Measurements from ENCODE around the gene SGTA. TPM values are rescaled to one million over a fixed set of nuclear protein-coding genes. Genes with fewer than 3 reads are reported as not detected.

The SGTA gene
- total RNA-seq, 1 donor from 2014 or later = 77.5 TPM

DNA sequence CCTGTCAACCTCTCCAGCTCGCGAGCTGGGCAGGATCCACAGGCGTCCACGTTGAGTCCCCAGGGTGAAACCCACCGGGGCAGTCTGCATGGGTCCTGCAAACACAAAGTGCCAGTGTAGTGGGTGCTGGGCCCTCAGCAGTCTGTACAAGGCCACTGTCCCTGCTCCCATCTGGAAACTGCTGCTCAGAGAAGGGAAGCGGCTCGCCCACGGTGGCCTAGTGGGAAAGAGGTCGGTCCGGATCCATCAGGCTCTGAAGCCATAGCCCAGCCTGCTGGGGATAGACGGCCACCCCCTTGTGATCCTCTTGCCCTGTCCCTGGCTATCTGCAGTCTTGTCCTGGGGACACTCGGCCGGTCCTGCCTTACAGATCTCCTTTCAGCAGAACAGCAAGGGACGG lies 59.3 kb downstream of the SGTA start:
- TF ChIP-seq, protein P1, sequence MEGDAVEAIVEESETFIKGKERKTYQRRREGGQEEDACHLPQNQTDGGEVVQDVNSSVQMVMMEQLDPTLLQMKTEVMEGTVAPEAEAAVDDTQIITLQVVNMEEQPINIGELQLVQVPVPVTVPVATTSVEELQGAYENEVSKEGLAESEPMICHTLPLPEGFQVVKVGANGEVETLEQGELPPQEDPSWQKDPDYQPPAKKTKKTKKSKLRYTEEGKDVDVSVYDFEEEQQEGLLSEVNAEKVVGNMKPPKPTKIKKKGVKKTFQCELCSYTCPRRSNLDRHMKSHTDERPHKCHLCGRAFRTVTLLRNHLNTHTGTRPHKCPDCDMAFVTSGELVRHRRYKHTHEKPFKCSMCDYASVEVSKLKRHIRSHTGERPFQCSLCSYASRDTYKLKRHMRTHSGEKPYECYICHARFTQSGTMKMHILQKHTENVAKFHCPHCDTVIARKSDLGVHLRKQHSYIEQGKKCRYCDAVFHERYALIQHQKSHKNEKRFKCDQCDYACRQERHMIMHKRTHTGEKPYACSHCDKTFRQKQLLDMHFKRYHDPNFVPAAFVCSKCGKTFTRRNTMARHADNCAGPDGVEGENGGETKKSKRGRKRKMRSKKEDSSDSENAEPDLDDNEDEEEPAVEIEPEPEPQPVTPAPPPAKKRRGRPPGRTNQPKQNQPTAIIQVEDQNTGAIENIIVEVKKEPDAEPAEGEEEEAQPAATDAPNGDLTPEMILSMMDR (IDR thresholded peaks at IDR 0.05; ENCODE audit: unreplicated experiment) = no peak
- Mint-ChIP-seq H3K27me3 (peaks cover 26% of the 10 kb centered on the region), H3K27ac (no peak overlapping the region), H3K4me3 (ENCODE audit: low read depth) (no peak overlapping the region), H3K4me1 (ENCODE audit: low read depth) (no peaks in the 10 kb centered on the region), H3K36me3 (ENCODE audit: insufficient read depth) (no peaks in the 10 kb centered on the region), H3K9me3 (ENCODE audit: low read depth) (no peaks in the 10 kb centered on the region)
- DNase-seq (ENCODE audit: low spot score, unreplicated experiment) = no peak

DNA sequence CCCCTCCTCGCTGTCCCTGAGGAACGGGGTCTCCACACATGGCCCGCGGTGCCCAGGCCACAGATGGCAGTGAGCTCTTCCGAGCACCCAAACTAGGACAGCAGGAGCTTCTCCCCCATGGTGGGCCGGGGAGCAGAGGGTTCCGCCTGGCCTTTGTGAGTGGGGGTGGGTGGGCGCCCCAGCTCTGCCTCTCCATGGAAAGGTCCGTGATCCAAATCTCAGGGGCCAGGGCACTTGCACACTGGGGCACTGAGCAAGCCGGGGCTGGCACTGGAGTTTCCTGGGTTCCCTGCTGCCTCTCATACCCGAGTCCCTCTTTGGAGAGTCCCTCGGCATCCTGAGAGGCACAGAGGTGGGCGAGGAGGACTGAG lies 59.7 kb downstream of the SGTA start:
- no peaks in the 10 kb centered on the region for H3K4me1 Mint-ChIP-seq (ENCODE audit: low read depth)
- no peak overlapping the region for H3K27ac Mint-ChIP-seq
- no peak for DNase-seq (ENCODE audit: low spot score, unreplicated experiment)
- no peaks in the 10 kb centered on the region for H3K9me3 Mint-ChIP-seq (ENCODE audit: low read depth)
- TF ChIP-seq, protein P1 (IDR thresholded peaks at IDR 0.05; ENCODE audit: unreplicated experiment) = no peak
- no peak overlapping the region for H3K4me3 Mint-ChIP-seq (ENCODE audit: low read depth)
- no peaks in the 10 kb centered on the region for H3K36me3 Mint-ChIP-seq (ENCODE audit: insufficient read depth)
- H3K27me3 Mint-ChIP-seq = peaks cover 22% of the 10 kb centered on the region

DNA sequence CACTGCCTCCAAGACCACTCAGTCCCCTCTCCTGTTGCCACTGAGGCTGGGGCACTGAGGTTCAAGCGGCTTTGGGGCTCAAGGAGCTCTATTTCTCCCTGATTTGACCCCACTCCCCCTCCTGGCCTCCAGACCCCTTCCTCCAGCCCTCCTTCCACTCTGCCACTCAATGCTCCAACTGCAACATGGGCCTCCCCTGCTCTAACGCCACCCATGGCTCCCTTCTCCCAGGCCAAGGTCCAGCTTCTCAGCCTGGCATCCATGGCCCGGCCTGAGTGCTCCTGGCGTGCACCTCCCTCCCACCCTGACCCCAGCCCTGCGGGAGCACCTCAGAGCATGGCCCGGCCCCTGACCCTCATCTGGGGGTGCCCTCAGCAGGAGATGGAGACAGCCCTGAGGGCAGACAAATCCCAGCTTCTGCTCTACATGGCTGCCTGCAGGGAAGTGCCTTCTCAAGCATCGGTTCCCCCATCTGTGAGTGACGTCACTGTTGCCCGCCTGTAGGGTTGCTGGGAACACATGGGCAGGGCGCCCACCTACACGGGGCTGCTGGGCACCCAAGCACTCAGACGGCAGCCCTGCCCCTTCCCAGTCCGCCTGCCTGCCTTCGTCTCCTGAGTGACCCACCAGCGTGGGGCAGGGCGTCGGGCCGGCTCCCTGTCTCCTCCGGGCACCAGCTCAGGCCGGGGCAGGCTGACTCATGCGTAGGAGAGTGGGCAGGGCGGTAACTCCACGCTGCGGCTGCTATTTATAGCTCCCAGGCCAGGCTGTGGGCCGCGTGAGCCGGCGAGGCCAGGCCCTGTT lies 60.3 kb downstream of the SGTA start:
- TF ChIP-seq, protein P1 (IDR thresholded peaks at IDR 0.05; ENCODE audit: unreplicated experiment) = no peak
- Mint-ChIP-seq H3K4me3 (ENCODE audit: low read depth) (peak overlapping the region; percentile 24), H3K27ac (no peak overlapping the region), H3K27me3 (peaks cover 19% of the 10 kb centered on the region), H3K4me1 (ENCODE audit: low read depth) (no peaks in the 10 kb centered on the region), H3K36me3 (ENCODE audit: insufficient read depth) (no peaks in the 10 kb centered on the region), H3K9me3 (ENCODE audit: low read depth) (no peaks in the 10 kb centered on the region)
- DNase-seq (ENCODE audit: low spot score, unreplicated experiment) = no peak

DNA sequence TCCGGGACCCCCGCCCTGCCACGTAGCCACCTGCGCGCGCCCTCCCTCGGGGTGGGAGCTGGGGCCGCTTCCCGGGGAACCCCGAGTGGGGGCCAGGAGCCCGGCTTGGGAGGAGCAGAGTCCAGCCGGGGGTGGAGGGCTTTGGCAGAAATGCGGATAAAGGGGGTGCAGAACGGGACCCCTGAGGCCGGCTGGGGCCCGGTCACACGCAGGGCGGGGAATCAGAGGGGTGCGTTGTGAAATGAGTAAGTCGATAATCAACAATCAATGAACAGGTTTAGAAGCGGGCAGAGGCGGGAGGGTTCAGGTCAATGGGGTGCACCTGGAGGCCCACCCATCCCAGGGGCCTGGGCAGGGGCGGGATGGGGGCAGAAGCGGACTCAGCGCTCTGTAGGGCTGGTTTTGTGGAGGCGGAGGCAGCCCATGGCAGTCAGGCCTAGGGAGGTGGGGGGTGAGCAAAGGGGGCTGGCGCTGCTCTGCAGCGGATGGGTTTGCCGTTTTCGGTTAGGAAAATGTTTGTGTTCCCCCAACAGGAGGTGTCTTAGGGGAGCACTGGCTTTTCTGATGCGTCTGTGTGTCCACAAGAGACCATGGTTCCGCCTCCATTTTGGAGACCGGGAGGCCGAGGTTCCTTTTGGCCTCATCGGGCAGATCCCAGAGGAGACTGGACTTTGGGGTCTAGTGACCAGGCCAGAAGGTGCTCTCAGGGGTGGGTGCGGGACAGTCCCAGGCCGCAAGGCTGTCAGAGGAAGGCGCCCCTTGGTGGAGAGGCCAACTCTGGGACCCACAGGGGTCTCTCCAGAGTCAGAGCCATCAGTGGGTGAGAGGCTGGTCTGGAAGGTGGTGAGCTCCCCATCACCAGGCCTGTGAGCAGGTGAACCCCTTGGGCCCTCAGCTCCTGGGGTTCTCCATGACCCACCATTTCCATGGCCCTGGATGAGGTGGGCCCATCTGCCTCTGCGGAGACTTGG lies 61.2 kb downstream of the SGTA start:
- TF ChIP-seq, protein P1 (IDR thresholded peaks at IDR 0.05; ENCODE audit: unreplicated experiment) = no peak
- H3K36me3 Mint-ChIP-seq (ENCODE audit: insufficient read depth) = no peaks in the 10 kb centered on the region
- no peaks in the 10 kb centered on the region for H3K9me3 Mint-ChIP-seq (ENCODE audit: low read depth)
- H3K4me1 Mint-ChIP-seq (ENCODE audit: low read depth) = no peaks in the 10 kb centered on the region
- peaks cover 10% of the 10 kb centered on the region for H3K27me3 Mint-ChIP-seq
- peak overlapping the region; percentile 70 for H3K4me3 Mint-ChIP-seq (ENCODE audit: low read depth)
- no peak for DNase-seq (ENCODE audit: low spot score, unreplicated experiment)
- H3K27ac Mint-ChIP-seq = peak overlapping the region; percentile 24

Measured in progenitor cell of endocrine pancreas (in vitro differentiated cells).